ENCODE results near the gene DMXL2.

The DMXL2 gene

DNA sequence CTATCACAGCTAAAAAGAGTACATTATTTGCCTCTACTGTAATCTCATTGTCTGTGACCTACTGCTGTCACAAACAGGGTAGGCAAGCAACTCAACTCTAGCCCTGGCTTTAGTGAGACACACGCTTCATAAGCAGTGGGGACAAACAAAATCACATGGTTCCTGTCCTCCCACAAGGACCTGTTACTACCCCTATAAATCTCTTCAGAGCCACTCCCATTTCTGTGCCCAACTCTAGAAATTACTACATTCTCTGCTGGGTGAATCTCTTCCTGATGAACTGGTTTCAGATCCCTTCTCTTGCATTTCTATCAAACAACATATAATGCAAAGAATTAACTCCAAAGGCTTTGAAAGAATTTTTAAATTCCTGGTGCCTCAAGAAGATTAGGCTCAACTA is 117.3 kb downstream of the DMXL2 start:
- Histone ChIP-seq H3F3A (ENCODE audit: insufficient read depth, low read length) (no peaks in the 10 kb centered on the region), H3K36me3 (ENCODE audit: insufficient read depth, low read length) (no peaks in the 10 kb centered on the region), H3K27me3 (ENCODE audit: insufficient read depth, low read length) (no peaks in the 10 kb centered on the region), H4K20me1 (ENCODE audit: insufficient read depth, low read length) (no peaks in the 10 kb centered on the region), H3K9me2 (ENCODE audit: low read depth, low read length) (no peaks in the 10 kb centered on the region), H3K27ac (ENCODE audit: low read depth, low read length, poor library complexity, severe bottlenecking) (no peak overlapping the region), H3K4me1 (ENCODE audit: insufficient read depth, low read length, severe bottlenecking) (no peaks in the 10 kb centered on the region), H3K9ac (ENCODE audit: low read length) (no peak overlapping the region), H3K4me2 (ENCODE audit: low read length) (no peak overlapping the region), H3K9me3 (ENCODE audit: low read length) (no peaks in the 10 kb centered on the region), H3K4me3 (ENCODE audit: low read depth, low read length, poor library complexity, severe bottlenecking) (no peak overlapping the region), H3K79me2 (ENCODE audit: insufficient read depth, low read length) (no peaks in the 10 kb centered on the region), H2AFZ (ENCODE audit: low read length) (no peak overlapping the region)
- no peak for TF ChIP-seq EZH2 (IDR thresholded peaks at IDR 0.05; ENCODE audit: borderline replicate concordance, low read length)

DNA sequence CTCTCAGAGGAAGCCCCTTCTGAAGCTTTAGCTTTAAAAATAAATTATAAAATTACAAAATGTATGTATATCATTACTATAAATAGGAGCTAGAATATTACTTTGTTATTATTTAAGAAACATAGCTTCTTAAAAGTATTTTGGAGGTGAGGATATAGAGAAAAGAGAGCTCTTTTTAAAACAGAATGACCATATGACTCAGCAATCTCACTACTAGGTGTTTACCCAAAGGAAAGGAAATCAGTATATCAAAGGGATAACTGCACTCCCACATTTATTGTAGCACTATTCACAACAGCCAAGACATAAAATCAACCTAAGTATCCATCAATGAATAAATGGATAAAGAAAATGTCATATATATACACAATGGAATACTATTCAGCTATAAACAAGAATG is 119.6 kb downstream of the DMXL2 start:
- Histone ChIP-seq H3K9ac (ENCODE audit: low read length) (no peak overlapping the region), H3K36me3 (ENCODE audit: insufficient read depth, low read length) (no peaks in the 10 kb centered on the region), H3F3A (ENCODE audit: insufficient read depth, low read length) (no peaks in the 10 kb centered on the region), H3K79me2 (ENCODE audit: insufficient read depth, low read length) (no peaks in the 10 kb centered on the region), H2AFZ (ENCODE audit: low read length) (no peak overlapping the region), H3K9me3 (ENCODE audit: low read length) (no peaks in the 10 kb centered on the region), H3K4me2 (ENCODE audit: low read length) (no peak overlapping the region), H3K9me2 (ENCODE audit: low read depth, low read length) (no peaks in the 10 kb centered on the region), H3K27me3 (ENCODE audit: insufficient read depth, low read length) (no peaks in the 10 kb centered on the region), H3K4me1 (ENCODE audit: insufficient read depth, low read length, severe bottlenecking) (no peaks in the 10 kb centered on the region), H3K27ac (ENCODE audit: low read depth, low read length, poor library complexity, severe bottlenecking) (no peak overlapping the region), H4K20me1 (ENCODE audit: insufficient read depth, low read length) (no peaks in the 10 kb centered on the region), H3K4me3 (ENCODE audit: low read depth, low read length, poor library complexity, severe bottlenecking) (no peak overlapping the region)
- TF ChIP-seq EZH2 (IDR thresholded peaks at IDR 0.05; ENCODE audit: borderline replicate concordance, low read length): no peak
- TF ChIP-seq, protein P1, sequence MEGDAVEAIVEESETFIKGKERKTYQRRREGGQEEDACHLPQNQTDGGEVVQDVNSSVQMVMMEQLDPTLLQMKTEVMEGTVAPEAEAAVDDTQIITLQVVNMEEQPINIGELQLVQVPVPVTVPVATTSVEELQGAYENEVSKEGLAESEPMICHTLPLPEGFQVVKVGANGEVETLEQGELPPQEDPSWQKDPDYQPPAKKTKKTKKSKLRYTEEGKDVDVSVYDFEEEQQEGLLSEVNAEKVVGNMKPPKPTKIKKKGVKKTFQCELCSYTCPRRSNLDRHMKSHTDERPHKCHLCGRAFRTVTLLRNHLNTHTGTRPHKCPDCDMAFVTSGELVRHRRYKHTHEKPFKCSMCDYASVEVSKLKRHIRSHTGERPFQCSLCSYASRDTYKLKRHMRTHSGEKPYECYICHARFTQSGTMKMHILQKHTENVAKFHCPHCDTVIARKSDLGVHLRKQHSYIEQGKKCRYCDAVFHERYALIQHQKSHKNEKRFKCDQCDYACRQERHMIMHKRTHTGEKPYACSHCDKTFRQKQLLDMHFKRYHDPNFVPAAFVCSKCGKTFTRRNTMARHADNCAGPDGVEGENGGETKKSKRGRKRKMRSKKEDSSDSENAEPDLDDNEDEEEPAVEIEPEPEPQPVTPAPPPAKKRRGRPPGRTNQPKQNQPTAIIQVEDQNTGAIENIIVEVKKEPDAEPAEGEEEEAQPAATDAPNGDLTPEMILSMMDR (IDR thresholded peaks at IDR 0.05; ENCODE audit: low read length): no peak

DNA sequence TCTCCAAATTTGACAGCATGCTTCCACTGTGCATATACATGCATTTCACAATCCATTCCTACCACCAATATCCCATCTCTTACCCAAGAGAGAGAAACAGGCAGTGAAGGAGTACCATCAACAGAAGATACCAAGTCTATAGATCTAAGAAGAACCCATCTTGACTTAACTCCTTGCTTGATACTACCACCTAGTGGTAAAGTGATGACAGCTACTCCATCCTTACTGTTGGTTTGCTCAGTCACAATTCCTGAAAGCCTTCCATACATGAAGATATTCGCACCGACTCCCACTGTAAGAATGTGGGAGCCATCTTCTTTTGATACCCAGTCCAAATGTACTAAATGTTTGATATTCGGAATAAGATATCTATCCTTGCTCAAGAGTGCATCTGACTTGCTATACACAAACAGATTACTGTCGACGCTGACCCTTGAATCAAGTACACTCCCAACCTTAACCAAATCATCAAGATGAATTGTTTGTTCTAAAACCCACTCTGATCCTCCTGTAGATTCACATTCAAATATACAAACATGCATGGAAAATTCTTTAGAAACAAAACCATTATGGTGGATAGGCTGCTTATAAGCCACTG is 123.1 kb downstream of the DMXL2 start:
- Histone ChIP-seq H2AFZ (ENCODE audit: low read length) (no peak overlapping the region), H3K4me2 (ENCODE audit: low read length) (no peak overlapping the region), H3K9me3 (ENCODE audit: low read length) (no peaks in the 10 kb centered on the region), H4K20me1 (ENCODE audit: insufficient read depth, low read length) (no peaks in the 10 kb centered on the region), H3K79me2 (ENCODE audit: insufficient read depth, low read length) (no peaks in the 10 kb centered on the region), H3K27ac (ENCODE audit: low read depth, low read length, poor library complexity, severe bottlenecking) (no peak overlapping the region), H3K27me3 (ENCODE audit: insufficient read depth, low read length) (no peaks in the 10 kb centered on the region), H3K4me3 (ENCODE audit: low read depth, low read length, poor library complexity, severe bottlenecking) (no peak overlapping the region), H3F3A (ENCODE audit: insufficient read depth, low read length) (no peaks in the 10 kb centered on the region), H3K9ac (ENCODE audit: low read length) (no peak overlapping the region), H3K9me2 (ENCODE audit: low read depth, low read length) (no peaks in the 10 kb centered on the region), H3K4me1 (ENCODE audit: insufficient read depth, low read length, severe bottlenecking) (no peaks in the 10 kb centered on the region), H3K36me3 (ENCODE audit: insufficient read depth, low read length) (no peaks in the 10 kb centered on the region)
- no peak for TF ChIP-seq EZH2 (IDR thresholded peaks at IDR 0.05; ENCODE audit: borderline replicate concordance, low read length)
- TF ChIP-seq, protein P1 (IDR thresholded peaks at IDR 0.05; ENCODE audit: low read length): peak; percentile 73

DNA sequence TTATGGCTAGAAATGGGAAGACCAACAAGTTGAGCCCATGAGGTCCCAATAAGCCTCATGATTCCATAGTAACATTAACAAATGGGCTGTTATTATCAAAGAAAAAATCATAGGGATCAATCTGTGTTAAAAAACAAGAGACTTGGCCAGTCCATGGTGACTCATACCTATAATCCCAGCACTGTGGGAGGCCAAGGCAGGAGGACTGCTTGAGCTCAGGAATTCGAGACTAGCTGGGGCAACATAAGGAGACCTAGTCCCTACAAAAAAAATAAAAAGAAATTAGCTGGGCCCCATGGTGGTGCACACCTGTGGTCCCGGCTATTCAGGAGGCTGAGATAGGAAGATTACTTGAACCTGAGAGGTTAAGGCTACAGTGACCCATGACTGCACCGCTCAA is 124.8 kb downstream of the DMXL2 start:
- H3K9me2 ChIP-seq (ENCODE audit: low read depth, low read length): no peaks in the 10 kb centered on the region
- H2AFZ ChIP-seq (ENCODE audit: low read length): no peak overlapping the region
- no peaks in the 10 kb centered on the region for H3K4me1 ChIP-seq (ENCODE audit: insufficient read depth, low read length, severe bottlenecking)
- no peaks in the 10 kb centered on the region for H3K36me3 ChIP-seq (ENCODE audit: insufficient read depth, low read length)
- no peak for TF ChIP-seq EZH2 (IDR thresholded peaks at IDR 0.05; ENCODE audit: borderline replicate concordance, low read length)
- TF ChIP-seq, protein P1 (IDR thresholded peaks at IDR 0.05; ENCODE audit: low read length): no peak
- H3K9me3 ChIP-seq (ENCODE audit: low read length): no peaks in the 10 kb centered on the region
- H3K4me3 ChIP-seq (ENCODE audit: low read depth, low read length, poor library complexity, severe bottlenecking): no peak overlapping the region
- no peaks in the 10 kb centered on the region for H4K20me1 ChIP-seq (ENCODE audit: insufficient read depth, low read length)
- no peaks in the 10 kb centered on the region for H3F3A ChIP-seq (ENCODE audit: insufficient read depth, low read length)
- H3K4me2 ChIP-seq (ENCODE audit: low read length): no peak overlapping the region
- no peaks in the 10 kb centered on the region for H3K79me2 ChIP-seq (ENCODE audit: insufficient read depth, low read length)
- H3K27ac ChIP-seq (ENCODE audit: low read depth, low read length, poor library complexity, severe bottlenecking): no peak overlapping the region
- no peak overlapping the region for H3K9ac ChIP-seq (ENCODE audit: low read length)
- no peaks in the 10 kb centered on the region for H3K27me3 ChIP-seq (ENCODE audit: insufficient read depth, low read length)

Measured in OCI-LY1 (cell line).